Hepatocyte (in vitro differentiated cells): ENCODE data around the gene KRT6A. TPM values are rescaled to one million over a fixed set of nuclear protein-coding genes. Genes with fewer than 3 reads are reported as not detected.

Experiments used
- DNase-seq: peaks from one replicate; pipeline ENCODE4 v3.0.0-alpha.2; 2016; ENCODE audit warnings: low spot score
- H2AFZ ChIP-seq: fragments of 200-600 bp; sonication (generic); 2 replicates; pipeline ENCODE4 v1.6.0; 2016; ENCODE audit warnings: antibody characterized with exemption, mild to moderate bottlenecking
- H3K27ac ChIP-seq: fragments of 200-600 bp; sonication (generic); 2 replicates; pipeline ENCODE4 v1.5.1; 2016; ENCODE audit warnings: mild to moderate bottlenecking
- H3K27me3 ChIP-seq: fragments of 200-600 bp; sonication (generic); 2 replicates; pipeline ENCODE4 v1.6.1; 2016
- H3K36me3 ChIP-seq: fragments of 200-600 bp; sonication (generic); replicated peaks from 2 replicates; pipeline ENCODE4 v1.5.1; 2016; ENCODE audit warnings: low read depth; ENCODE audit not compliant: insufficient read depth
- H3K4me1 ChIP-seq: fragments of 200-600 bp; sonication (generic); 2 replicates; pipeline ENCODE4 v1.5.1; 2016; ENCODE audit warnings: mild to moderate bottlenecking, moderate library complexity; ENCODE audit not compliant: insufficient read depth
- H3K4me2 ChIP-seq: fragments of 200-600 bp; sonication (generic); 2 replicates; pipeline ENCODE4 v1.6.0; 2016
- H3K4me3 ChIP-seq: fragments of 200-600 bp; sonication (generic); 2 replicates; pipeline ENCODE4 v1.5.1; 2016; ENCODE audit warnings: mild to moderate bottlenecking
- H3K79me2 ChIP-seq: fragments of 200-600 bp; sonication (generic); 2 replicates; pipeline ENCODE4 v1.6.0; 2017; ENCODE audit warnings: mild to moderate bottlenecking
- H3K9me2 ChIP-seq: fragments of 200-600 bp; sonication (generic); replicated peaks from 2 replicates; pipeline ENCODE4 v1.6.0; 2017; ENCODE audit warnings: mild to moderate bottlenecking; ENCODE audit not compliant: insufficient read depth
- H3K9me3 ChIP-seq: fragments of 200-600 bp; sonication (generic); 2 replicates; pipeline ENCODE4 v1.5.1; 2016; ENCODE audit warnings: low read depth, mild to moderate bottlenecking
- H4K20me1 ChIP-seq: fragments of 200-600 bp; sonication (generic); 2 replicates; pipeline ENCODE4 v1.6.0; 2016; ENCODE audit warnings: mild to moderate bottlenecking; ENCODE audit not compliant: insufficient read depth, poor library complexity, severe bottlenecking
- CTCF ChIP-seq: fragments of 200-600 bp; sonication (generic); IDR thresholded peaks from 2 replicates; pipeline ENCODE4 v1.5.1; 2016; ENCODE audit warnings: antibody characterized with exemption, mild to moderate bottlenecking; ENCODE audit not compliant: poor library complexity
- EZH2 ChIP-seq: fragments of 200-600 bp; sonication (generic); IDR thresholded peaks from 2 replicates; pipeline ENCODE4 v1.6.1; 2016; ENCODE audit warnings: antibody characterized with exemption, mild to moderate bottlenecking, borderline replicate concordance
- EZH2phosphoT487 ChIP-seq: fragments of 200-600 bp; sonication (generic); IDR thresholded peaks from one replicate; pipeline ENCODE4 v1.6.1; 2018; ENCODE audit warnings: antibody characterized with exemption, mild to moderate bottlenecking, low read depth, moderate library complexity; ENCODE audit not compliant: unreplicated experiment, severe bottlenecking
- WGBS: methylation state at CpG from one replicate; pipeline ENCODE4 v1.1.6; 2016; ENCODE audit warnings: low lambda C conversion rate; ENCODE audit errors: missing lambda C conversion rate; 5-methylcytosine and 5-hydroxymethylcytosine counted together
- polyA plus RNA-seq: library from polyadenylated mRNA; unstranded; fragments of >200 nt; fragmentation: Nextera tagmentation; extraction: Ambion mirVana; gene quantifications from 2 replicates; pipeline ENCODE4 v1.2.1, GENCODE V29; 2016
- total RNA-seq: library from RNA; depleted of rRNA; stranded (reverse); fragments of >200 nt; gene quantifications from 2 replicates; pipeline ENCODE4 v1.2.3, GENCODE V29; 2014

KRT6A gene
- total and polyA plus RNA-seq, 2 experiments from 2014 or later, result 0.54 to 6.8 TPM

GRCh38 chr12:52530366-52530765, 37.3 kb upstream of the KRT6A start:
- DNase-seq, result no peak
- H4K20me1 ChIP-seq, result no peaks in the 10 kb centered on the region
- H3K36me3 ChIP-seq, result no peaks in the 10 kb centered on the region
- no peak for TF ChIP-seq EZH2phosphoT487
- no peak for TF ChIP-seq CTCF
- WGBS, result 85% methylated on average over 2 of the region's 2 CpGs
- no peaks in the 10 kb centered on the region for H3K9me2 ChIP-seq
- H3K4me1 ChIP-seq, result no peaks in the 10 kb centered on the region
- no peaks in the 10 kb centered on the region for H3K9me3 ChIP-seq
- no peaks in the 10 kb centered on the region for H3K27me3 ChIP-seq
- no peaks in the 10 kb centered on the region for H3K79me2 ChIP-seq
- no peak overlapping the region for H2AFZ ChIP-seq
- H3K4me3 ChIP-seq, result no peak overlapping the region
- no peak overlapping the region for H3K27ac ChIP-seq
- H3K4me2 ChIP-seq, result no peak overlapping the region

- no peaks in the 10 kb centered on the region for H3K4me1 ChIP-seq
- no peaks in the 10 kb centered on the region for H3K27me3 ChIP-seq
- no peak overlapping the region for H3K4me3 ChIP-seq
- TF ChIP-seq EZH2, result no peak
- no peak for TF ChIP-seq EZH2phosphoT487
- no peak for TF ChIP-seq CTCF
- H3K9me3 ChIP-seq, result no peaks in the 10 kb centered on the region
- H3K36me3 ChIP-seq, result no peaks in the 10 kb centered on the region
- H4K20me1 ChIP-seq, result no peaks in the 10 kb centered on the region
- H3K4me2 ChIP-seq, result no peak overlapping the region
- WGBS, result 97% methylated on average over 9 of the region's 9 CpGs
- no peak for DNase-seq
- H3K79me2 ChIP-seq, result no peaks in the 10 kb centered on the region
- H2AFZ ChIP-seq, result no peak overlapping the region
- no peaks in the 10 kb centered on the region for H3K9me2 ChIP-seq
- H3K27ac ChIP-seq, result no peak overlapping the region
Measured at GRCh38 chr12:52529846-52530245, 36.8 kb upstream of the KRT6A start.

- TF ChIP-seq EZH2 (no peak), EZH2phosphoT487 (no peak), CTCF (no peak)
- no peaks in the 10 kb centered on the region for H3K79me2 ChIP-seq
- H3K4me2 ChIP-seq, result no peak overlapping the region
- H3K36me3 ChIP-seq, result no peaks in the 10 kb centered on the region
- no peak for DNase-seq
- H3K9me2 ChIP-seq, result no peaks in the 10 kb centered on the region
- 89% methylated on average over 2 of the region's 2 CpGs for WGBS
- H2AFZ ChIP-seq, result no peak overlapping the region
- H4K20me1 ChIP-seq, result no peaks in the 10 kb centered on the region
- no peak overlapping the region for H3K4me3 ChIP-seq
- H3K4me1 ChIP-seq, result no peaks in the 10 kb centered on the region
- H3K27me3 ChIP-seq, result no peaks in the 10 kb centered on the region
- no peaks in the 10 kb centered on the region for H3K9me3 ChIP-seq
- no peak overlapping the region for H3K27ac ChIP-seq
Measured at GRCh38 chr12:52529417-52529816, 36.4 kb upstream of the KRT6A start.

- H3K27me3 ChIP-seq, result no peaks in the 10 kb centered on the region
- H3K27ac ChIP-seq, result no peak overlapping the region
- no peak overlapping the region for H3K4me3 ChIP-seq
- DNase-seq, result no peak
- no peaks in the 10 kb centered on the region for H3K9me3 ChIP-seq
- H2AFZ ChIP-seq, result no peak overlapping the region
- no peaks in the 10 kb centered on the region for H4K20me1 ChIP-seq
- TF ChIP-seq CTCF, result no peak
- TF ChIP-seq EZH2phosphoT487, result no peak
- no peak for TF ChIP-seq EZH2
- no peaks in the 10 kb centered on the region for H3K79me2 ChIP-seq
- 94% methylated on average over 8 of the region's 8 CpGs for WGBS
- no peaks in the 10 kb centered on the region for H3K9me2 ChIP-seq
- no peaks in the 10 kb centered on the region for H3K36me3 ChIP-seq
- H3K4me2 ChIP-seq, result no peak overlapping the region
- no peaks in the 10 kb centered on the region for H3K4me1 ChIP-seq
Measured at GRCh38 chr12:52528641-52529143, 35.6 kb upstream of the KRT6A start.
